ENCODE results near the gene XYLB. TPM values are rescaled to one million over a fixed set of nuclear protein-coding genes. Genes with fewer than 3 reads are reported as not detected.
A peak's percentile ranks its signal among the peaks of the same experiment; 100 is the strongest.

Gene XYLB
- total RNA-seq, 1 experiment from 2014 or later = 6.6 TPM

- no peaks in the 10 kb centered on the region for H3K9me3 ChIP-seq (ENCODE audit: control insufficient read depth, insufficient read depth, low read depth, low read length)
- BruUV-seq (replicated peaks) = no TSS peak
- ChIA-PET POLR2A (no interaction called here), CTCF (interaction anchor here (0.9 kb wide), 1 partner anchor 226 kb away, joined by 3 read pairs; no protein-coding TSS in a partner anchor)
- ATAC-seq = no peak
- no peaks in the 10 kb centered on the region for H3K4me1 ChIP-seq (ENCODE audit: control insufficient read depth, insufficient read depth, low read length)
- DNase-seq (ENCODE audit: low read depth, low spot score) = no peak
- H3K36me3 ChIP-seq (ENCODE audit: control insufficient read depth, insufficient read depth, low read length) = no peaks in the 10 kb centered on the region
- in situ Hi-C loops (cut with HindIII; ENCODE audit: low pct_unique_long_range_greater_than_20kb, low sequenced_read_pairs) (no loop called here), intact Hi-C loops (cut with micrococcal nuclease; ENCODE audit: unreplicated experiment) (no loop called here)
- no peaks in the 10 kb centered on the region; the same call in 1 of the 2 replicates for H3K27me3 ChIP-seq (ENCODE audit: control insufficient read depth, insufficient read depth, low read length)
- no peak overlapping the region for H3K4me3 ChIP-seq (ENCODE audit: low read depth in 2 of 2, low read length in 2 of 2)
- H3K27ac ChIP-seq (ENCODE audit: low read length) = no peak overlapping the region
- no peak for TF ChIP-seq TCF7L2 (IDR thresholded peaks at IDR 0.05; ENCODE audit: low read depth, low read length)
- TF ChIP-seq REST (IDR thresholded peaks at IDR 0.05; ENCODE audit: insufficient read depth in 1 of 2, low read depth in 2 of 2, low read length in 1 of 2) = no peak
- TF ChIP-seq SIN3A (IDR thresholded peaks at IDR 0.05; ENCODE audit: borderline replicate concordance, insufficient read depth, low read depth, low read length) = no peak
- TF ChIP-seq CTCF (IDR thresholded peaks at IDR 0.05) = peak; percentile 18; the same call in 1 of the 2 replicates
- no peak for TF ChIP-seq POLR2AphosphoS5 (IDR thresholded peaks at IDR 0.05; ENCODE audit: low read depth, low read length)
These were observed 2.6 kb upstream of the XYLB start for GRCh38 chr3:38343797-38344594.

GRCh38 chr3:38345879-38346586 is 552 bp upstream of the XYLB start:
- no peaks in the 10 kb centered on the region for H3K36me3 ChIP-seq (ENCODE audit: control insufficient read depth, insufficient read depth, low read length)
- TF ChIP-seq SIN3A (IDR thresholded peaks at IDR 0.05; ENCODE audit: borderline replicate concordance, insufficient read depth, low read depth, low read length) (no peak), TCF7L2 (IDR thresholded peaks at IDR 0.05; ENCODE audit: low read depth, low read length) (no peak), CTCF (IDR thresholded peaks at IDR 0.05) (no peak), REST (IDR thresholded peaks at IDR 0.05; ENCODE audit: insufficient read depth in 1 of 2, low read depth in 2 of 2, low read length in 1 of 2) (no peak), POLR2AphosphoS5 (IDR thresholded peaks at IDR 0.05; ENCODE audit: low read depth, low read length) (no peak)
- H3K9me3 ChIP-seq (ENCODE audit: control insufficient read depth, insufficient read depth, low read depth, low read length) = no peaks in the 10 kb centered on the region
- peak overlapping the region; percentile 54 for H3K27ac ChIP-seq (ENCODE audit: low read length)
- peak overlapping the region; percentile 67 to 71 for H3K4me3 ChIP-seq (ENCODE audit: low read depth in 2 of 2, low read length in 2 of 2)
- DNase-seq (ENCODE audit: low read depth, low spot score) = no peak
- no peaks in the 10 kb centered on the region for H3K27me3 ChIP-seq (ENCODE audit: control insufficient read depth, insufficient read depth, low read length)
- BruUV-seq (replicated peaks) = no TSS peak
- POLR2A ChIA-PET = no interaction called here
- intact Hi-C loops (cut with micrococcal nuclease; ENCODE audit: unreplicated experiment) = loop anchor here (2.0 kb wide), 1 partner anchor 135 kb away; no protein-coding TSS in a partner anchor
- CTCF ChIA-PET = interaction anchor here (2.1 kb wide), 1 partner anchor 134 kb away, joined by 8 read pairs; no protein-coding TSS in a partner anchor
- ATAC-seq = peak; percentile 75
- no peaks in the 10 kb centered on the region for H3K4me1 ChIP-seq (ENCODE audit: control insufficient read depth, insufficient read depth, low read length)
- in situ Hi-C loops (cut with HindIII; ENCODE audit: low pct_unique_long_range_greater_than_20kb, low sequenced_read_pairs) = no loop called here

Measured in Panc1 (cell line).